Pancreas (tissue), 10 donors: ENCODE measurements around the gene FLNC. TPM values are rescaled to one million over a fixed set of nuclear protein-coding genes. Genes with fewer than 3 reads are reported as not detected.

Source experiments
- ATAC-seq, 4 donors: fragments of 200-7000 bp; cut with Tn5 transposase; one replicate each; pipeline versions ENCODE4 v1.8.0 to v1.9.1; 2020; ENCODE audit warnings: mild to moderate bottlenecking in 4 of 4, moderate library complexity in 4 of 4
- DNase-seq, 6 donors: peaks; one replicate each; pipeline ENCODE4 v3.0.0-alpha.2; 2020
- FAIRE-seq: peaks from 2 replicates; lab custom pipeline; 2012; peaks lifted over from hg19 to GRCh38; lab: Jason Lieb, UNC
- H3K27ac ChIP-seq, 4 donors: fragments of 200-600 bp; sonication (generic); 1 replicate in 3 of 4; 2 replicates in 1 of 4; pipeline versions ENCODE4 v1.5.0 to v1.8.0; 2020
- H3K27me3 ChIP-seq, 4 donors: fragments of 200-600 bp; one replicate each; pipeline ENCODE4 v1.8.0; 2021
- H3K36me3 ChIP-seq, 3 donors: fragments of 200-600 bp; sonication (generic) in 1 of 3; one replicate each; pipeline versions ENCODE4 v1.5.0 to v1.8.0; 2020 to 2021
- H3K4me1 ChIP-seq, 3 donors: fragments of 200-600 bp; one replicate each; pipeline ENCODE4 v1.8.0; 2021
- H3K4me3 ChIP-seq, 4 donors: fragments of 200-600 bp; sonication (generic) in 2 of 4; one replicate each; pipeline versions ENCODE4 v1.5.0 to v1.8.0; 2020 to 2021
- H3K9me3 ChIP-seq, 4 donors: fragments of 200-600 bp; one replicate each; pipeline ENCODE4 v1.8.0; 2021
- WGBS, 2 donors: extraction: QIAGEN DNeasy Blood & Tissue Kit; methylation state at CpG; one replicate each; pipeline ENCODE4 v1.1.7; 2013; 5-methylcytosine and 5-hydroxymethylcytosine counted together
- intact Hi-C, 3 donors: fragments of 100-400 bp; cut with DNase I; formaldehyde crosslinking; loops; one replicate each; pipeline versions ENCODE4 v1.11.1 to v1.14.2; 2022
- polyA plus RNA-seq, 2 donors: library from polyadenylated mRNA; stranded (reverse); fragments of 200-250 nt; gene quantifications; one replicate each; pipeline ENCODE4 v1.2.3, GENCODE V29; 2013
- total RNA-seq, 6 donors: library from RNA; stranded (reverse); fragmentation: NEBNext Ultra II Directional in 4 of 6; extraction: Animal tissue kit (Norgen Biotek cat#: 25700) in 4 of 6; gene quantifications; one replicate each; pipeline versions ENCODE4 v1.2.1 to v1.2.4, GENCODE V29; 2021 to 2023
- TF ChIP-seq, protein P1 (sequence below), 4 donors: fragments of 200-600 bp; sonication (generic) in 3 of 4; IDR thresholded peaks; one replicate each; pipeline versions ENCODE4 v1.5.0 to v1.8.0; 2021; ENCODE audit warnings: antibody characterized with exemption in 4 of 4
- donor health status: healthy with polysubstance abuse.
- donor health status: DM: no; HTN: no; CAD: no; lungs with moderate emphysema.
- donor health status: DM: no; HTN: no; CAD: no.
- donor health status: control.
- donor health status: control.
- donor health status: Bipolar disorder and iron deficiency.
- donor health status: DM: yes; HTN: yes; CAD: no.
- donor health status: DM: no; HTN: no; CAD: no.
- donor health status: DM: no; HTN: no; CAD: no.
- donor health status: DM: yes; HTN: yes; CAD: no.

FLNC gene
- total and polyA plus RNA-seq, 8 donors: 0.28 to 2.3 (median 1.0) TPM

DNA sequence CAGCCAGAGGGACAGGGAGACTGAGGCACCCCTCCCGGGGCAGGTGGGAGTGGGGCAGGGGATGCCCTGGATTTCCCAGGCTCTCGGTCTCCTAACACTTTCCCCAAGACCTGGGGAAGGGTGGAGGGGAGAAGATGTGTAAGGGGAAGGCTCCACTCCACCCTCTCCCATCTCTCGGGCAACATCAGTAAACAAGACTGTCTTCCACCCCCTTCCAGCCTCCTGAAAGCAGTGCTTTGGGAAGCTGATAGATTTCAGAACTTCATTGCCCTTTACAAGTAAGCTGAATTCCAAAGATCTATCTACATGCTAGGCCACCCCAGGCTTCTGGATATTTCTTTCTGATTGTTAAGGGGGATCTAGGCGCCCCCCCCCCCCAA is 3.7 kb downstream of the FLNC start:
- TF ChIP-seq, protein P1, sequence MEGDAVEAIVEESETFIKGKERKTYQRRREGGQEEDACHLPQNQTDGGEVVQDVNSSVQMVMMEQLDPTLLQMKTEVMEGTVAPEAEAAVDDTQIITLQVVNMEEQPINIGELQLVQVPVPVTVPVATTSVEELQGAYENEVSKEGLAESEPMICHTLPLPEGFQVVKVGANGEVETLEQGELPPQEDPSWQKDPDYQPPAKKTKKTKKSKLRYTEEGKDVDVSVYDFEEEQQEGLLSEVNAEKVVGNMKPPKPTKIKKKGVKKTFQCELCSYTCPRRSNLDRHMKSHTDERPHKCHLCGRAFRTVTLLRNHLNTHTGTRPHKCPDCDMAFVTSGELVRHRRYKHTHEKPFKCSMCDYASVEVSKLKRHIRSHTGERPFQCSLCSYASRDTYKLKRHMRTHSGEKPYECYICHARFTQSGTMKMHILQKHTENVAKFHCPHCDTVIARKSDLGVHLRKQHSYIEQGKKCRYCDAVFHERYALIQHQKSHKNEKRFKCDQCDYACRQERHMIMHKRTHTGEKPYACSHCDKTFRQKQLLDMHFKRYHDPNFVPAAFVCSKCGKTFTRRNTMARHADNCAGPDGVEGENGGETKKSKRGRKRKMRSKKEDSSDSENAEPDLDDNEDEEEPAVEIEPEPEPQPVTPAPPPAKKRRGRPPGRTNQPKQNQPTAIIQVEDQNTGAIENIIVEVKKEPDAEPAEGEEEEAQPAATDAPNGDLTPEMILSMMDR (IDR thresholded peaks at IDR 0.05): no peak
- 37 to 42% methylated on average over 4 of the region's 4 CpGs for WGBS, 2 donors
- no peaks in the 10 kb centered on the region for H3K36me3 ChIP-seq
- H3K4me3 ChIP-seq: no peak overlapping the region
- ATAC-seq (no peak), FAIRE-seq (no peak), DNase-seq (peak in 1 of 6 donors; percentile 49)
- no peaks in the 10 kb centered on the region for H3K9me3 ChIP-seq
- H3K4me1 ChIP-seq: peaks cover 0 to 2% (median 0%) of the 10 kb centered on the region in 3 donors
- intact Hi-C loops: no loop called here
- H3K27me3 ChIP-seq: no peaks in the 10 kb centered on the region
- H3K27ac ChIP-seq: no peak overlapping the region

DNA sequence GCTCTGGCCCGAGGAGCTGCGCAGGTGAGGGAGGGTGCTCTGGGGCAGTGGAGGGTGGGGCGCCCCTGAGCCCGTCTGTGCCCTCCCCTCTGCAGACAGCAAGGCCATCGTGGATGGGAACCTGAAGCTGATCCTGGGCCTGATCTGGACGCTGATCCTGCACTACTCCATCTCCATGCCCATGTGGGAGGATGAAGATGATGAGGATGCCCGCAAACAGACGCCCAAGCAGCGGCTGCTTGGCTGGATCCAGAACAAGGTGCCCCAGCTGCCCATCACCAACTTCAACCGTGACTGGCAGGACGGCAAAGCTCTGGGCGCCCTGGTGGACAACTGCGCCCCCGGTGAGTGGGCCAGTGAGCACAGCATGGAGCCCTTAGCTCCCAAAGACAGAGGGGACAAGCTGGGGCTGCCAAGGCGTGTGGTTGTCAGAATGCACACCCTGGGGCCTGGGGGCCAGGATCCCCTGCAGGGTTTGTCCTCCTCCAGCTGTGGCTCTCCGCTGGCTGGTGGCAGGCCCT is 5.1 kb downstream of the FLNC start:
- Histone ChIP-seq H3K27me3 (no peaks in the 10 kb centered on the region), H3K4me1 (no peaks in the 10 kb centered on the region), H3K9me3 (no peaks in the 10 kb centered on the region), H3K27ac (no peak overlapping the region), H3K4me3 (no peak overlapping the region), H3K36me3 (no peaks in the 10 kb centered on the region)
- peak in 1 of 6 donors; percentile 41 for DNase-seq
- WGBS, 2 donors: 79 to 89% methylated on average over 16 of the region's 16 CpGs
- TF ChIP-seq, protein P1 (IDR thresholded peaks at IDR 0.05): no peak
- FAIRE-seq: no peak
- intact Hi-C loops: no loop called here
- ATAC-seq: no peak

DNA sequence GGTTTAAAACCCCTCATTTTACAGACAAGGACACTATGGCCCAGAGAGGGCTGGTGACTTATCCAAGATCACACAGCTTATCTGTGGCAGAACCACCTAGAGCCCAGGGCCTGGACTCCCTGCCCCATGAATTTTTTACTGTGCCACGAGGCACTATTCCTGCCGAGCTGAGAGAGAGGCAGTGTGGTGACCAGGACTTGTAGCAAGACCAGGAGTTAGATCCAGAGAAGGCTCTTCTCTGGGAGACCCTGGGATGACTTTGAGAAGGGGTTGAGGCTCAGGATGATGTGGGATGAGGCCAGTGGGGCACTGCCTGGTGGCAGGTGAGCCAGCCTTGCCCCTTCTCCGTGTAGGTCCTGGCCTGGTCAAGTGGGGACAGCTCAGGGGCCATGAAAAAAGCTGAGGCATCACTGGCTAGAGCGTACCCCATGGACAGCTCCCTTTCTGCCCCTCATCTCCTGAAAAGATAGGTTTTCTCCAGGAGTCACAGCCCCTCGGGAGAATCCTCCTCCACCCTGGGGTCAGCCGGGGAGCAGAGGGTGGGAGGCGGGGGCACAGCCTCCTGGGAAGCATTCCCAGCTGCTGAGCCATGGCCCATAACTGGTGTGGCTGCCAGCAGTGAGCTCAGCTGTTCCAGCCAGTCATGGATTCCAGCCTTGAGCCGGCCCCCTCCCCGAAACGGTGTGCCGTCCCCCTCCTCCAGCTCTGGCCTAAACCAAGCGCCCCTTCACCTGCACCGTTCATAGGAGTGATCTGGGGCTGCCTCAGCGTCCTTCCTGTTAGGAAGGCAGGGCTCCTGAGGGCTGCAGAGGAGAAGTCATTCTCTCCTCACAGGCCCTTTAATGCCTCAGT is 5.8 kb downstream of the FLNC start:
- no peak for FAIRE-seq
- Histone ChIP-seq H3K27ac (no peak overlapping the region), H3K36me3 (no peaks in the 10 kb centered on the region), H3K4me1 (no peaks in the 10 kb centered on the region), H3K27me3 (no peaks in the 10 kb centered on the region), H3K9me3 (no peaks in the 10 kb centered on the region), H3K4me3 (no peak overlapping the region)
- TF ChIP-seq, protein P1 (IDR thresholded peaks at IDR 0.05): no peak
- intact Hi-C loops: no loop called here
- ATAC-seq: no peak
- 70 to 72% methylated on average over 14 of the region's 14 CpGs for WGBS, 2 donors
- DNase-seq: peak in 1 of 6 donors; percentile 48

DNA sequence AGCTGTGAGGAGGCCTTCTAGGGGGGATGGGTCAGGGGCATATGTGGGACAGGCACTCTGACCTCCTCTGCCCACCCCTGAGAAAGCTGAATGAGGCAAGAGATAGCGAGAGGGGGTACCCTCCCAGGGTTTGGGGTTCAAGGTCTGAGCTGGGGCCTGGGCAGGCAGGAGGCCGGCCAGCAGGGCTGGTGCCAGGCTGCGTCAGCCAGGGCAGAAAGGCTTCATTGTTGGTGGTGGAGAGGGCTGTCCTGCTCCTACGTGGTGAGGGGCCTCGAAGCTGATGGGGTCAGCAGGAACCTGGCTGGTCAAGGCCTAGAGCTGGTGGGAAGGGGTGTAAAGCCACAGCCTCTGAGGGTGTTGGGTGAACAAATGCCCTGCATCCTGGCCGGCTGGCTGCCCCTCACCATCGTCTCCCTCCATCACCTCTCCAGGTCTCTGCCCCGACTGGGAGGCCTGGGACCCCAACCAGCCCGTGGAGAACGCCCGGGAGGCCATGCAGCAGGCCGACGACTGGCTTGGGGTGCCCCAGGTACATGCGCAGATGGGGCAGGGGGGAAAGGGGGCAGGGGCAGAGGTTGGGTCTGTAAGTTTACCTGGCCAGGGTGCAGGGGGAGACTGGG is 6.6 kb downstream of the FLNC start:
- 82 to 94% methylated on average over 14 of the region's 14 CpGs for WGBS, 2 donors
- no peak for FAIRE-seq
- no peak overlapping the region for H3K27ac ChIP-seq

More for the DNA sequence above, 6.6 kb downstream of the FLNC start:
- intact Hi-C loops: no loop called here
- Histone ChIP-seq H3K9me3 (no peaks in the 10 kb centered on the region), H3K4me3 (no peak overlapping the region), H3K4me1 (no peaks in the 10 kb centered on the region), H3K36me3 (no peaks in the 10 kb centered on the region), H3K27me3 (no peaks in the 10 kb centered on the region)
- peak in 1 of 6 donors; percentile 58 for DNase-seq
- ATAC-seq: no peak
- TF ChIP-seq, protein P1 (IDR thresholded peaks at IDR 0.05): no peak
